SKM-1 treated with dmso at 0.1 percent for 144 hours (cell line): ENCODE measurements around the gene HP1BP3.

Experiments
- DNase-seq: peaks from one replicate; lab custom pipeline; 2025; ENCODE audit not compliant: unreplicated experiment; lab: John Stamatoyannopoulos, UW

The HP1BP3 gene

GRCh38 chr1:20715406-20715805, 71.7 kb downstream of the HP1BP3 start:
- no peak for DNase-seq

DNA sequence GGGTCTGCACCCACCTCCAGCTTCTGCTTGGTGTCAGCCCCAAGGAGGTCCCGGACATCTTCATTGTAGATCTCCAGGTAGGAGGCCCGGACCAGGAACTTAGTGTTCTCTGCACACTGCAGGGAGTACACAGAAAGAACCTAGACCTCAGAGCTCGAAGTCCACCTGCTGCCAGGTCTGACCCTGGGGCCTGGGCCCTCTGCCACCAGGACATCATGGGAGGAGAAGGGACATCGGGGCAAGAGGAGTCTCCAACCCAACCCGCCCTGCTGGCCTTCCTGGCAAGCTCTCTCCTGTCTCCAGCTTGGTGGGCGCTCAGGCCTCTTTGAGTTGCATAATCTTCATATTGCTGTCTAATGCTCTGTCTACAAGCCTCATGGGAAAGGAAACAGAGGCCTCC, 73.7 kb downstream of the HP1BP3 start:
- DNase-seq, result no peak

GRCh38 chr1:20712215-20712577, 74.9 kb downstream of the HP1BP3 start:
- DNase-seq, result no peak

DNA sequence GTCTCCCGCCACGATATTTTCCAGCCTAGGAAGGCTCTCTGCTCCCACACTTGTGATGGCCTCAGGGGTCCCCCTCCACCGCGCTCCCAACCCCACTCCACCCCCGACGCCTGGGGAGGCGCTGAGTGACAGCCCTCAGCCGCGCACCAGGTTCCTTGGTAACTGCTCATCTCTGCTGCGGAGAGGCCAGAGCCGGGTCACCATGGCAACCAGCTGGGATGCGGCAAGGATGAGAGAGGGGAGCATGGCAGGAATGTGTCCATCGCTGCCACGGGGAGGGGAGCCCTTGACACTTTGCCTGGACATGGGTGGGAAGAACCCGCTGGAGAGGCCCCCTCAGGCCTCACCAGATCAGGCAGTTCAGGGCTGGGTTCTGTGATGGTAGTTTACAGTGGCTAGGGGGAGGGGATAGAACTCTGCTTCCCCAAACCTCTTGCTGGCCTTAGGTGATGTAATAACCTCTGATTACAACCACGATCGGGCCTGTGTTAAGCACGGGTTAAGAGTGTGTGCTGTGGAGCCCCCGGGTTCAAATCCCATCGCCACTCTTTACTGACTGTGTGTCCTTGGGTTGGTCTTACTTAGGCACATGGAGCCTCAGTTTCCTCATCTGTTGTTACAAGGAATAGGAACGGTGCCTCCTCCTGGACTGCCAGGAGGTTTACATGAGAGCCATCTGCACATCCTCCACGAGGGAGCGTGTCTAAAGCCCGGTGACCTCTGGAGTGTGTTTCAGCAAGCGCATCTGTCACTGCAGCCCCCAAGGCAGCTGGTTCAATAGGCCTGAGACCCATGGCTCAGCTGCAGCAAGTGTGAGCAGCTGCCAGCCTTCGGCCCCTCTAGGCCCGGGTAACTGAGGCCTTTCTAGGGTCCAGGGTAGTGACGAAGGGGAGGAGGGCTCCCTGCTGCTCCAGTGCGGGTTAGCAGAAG, 75.6 kb downstream of the HP1BP3 start:
- peak; percentile 60 for DNase-seq

GRCh38 chr1:20710469-20711284, 76.4 kb downstream of the HP1BP3 start:
- DNase-seq, result no peak

- DNase-seq, result no peak
These were observed 77.2 kb downstream of the HP1BP3 start for GRCh38 chr1:20709868-20710267.

DNA sequence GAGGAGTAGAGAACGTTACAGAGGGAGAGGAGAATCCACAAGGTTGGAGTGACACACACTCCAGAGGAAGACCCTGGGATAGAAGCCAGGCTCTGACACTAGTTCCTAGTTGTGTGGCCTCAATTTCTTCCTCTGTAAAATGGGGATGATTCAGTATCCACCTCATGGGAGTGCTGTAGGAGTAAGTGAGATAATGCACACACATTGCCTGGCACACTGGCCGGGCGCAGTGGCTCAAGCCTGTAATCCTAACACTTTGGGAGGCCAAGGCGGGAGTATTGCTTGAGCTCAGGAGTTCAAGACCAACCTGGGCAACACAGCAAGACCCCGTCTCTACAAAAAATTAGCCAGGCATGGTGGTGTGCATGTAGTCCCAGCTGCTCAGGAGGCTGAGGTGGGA, 78.2 kb downstream of the HP1BP3 start:
- DNase-seq, result no peak

- no peak for DNase-seq
These were observed 79.0 kb downstream of the HP1BP3 start for GRCh38 chr1:20708057-20708456.

- DNase-seq, result no peak
These were observed 80.3 kb downstream of the HP1BP3 start for GRCh38 chr1:20706841-20707240.

GRCh38 chr1:20705203-20705755, 81.8 kb downstream of the HP1BP3 start:
- no peak for DNase-seq

DNA sequence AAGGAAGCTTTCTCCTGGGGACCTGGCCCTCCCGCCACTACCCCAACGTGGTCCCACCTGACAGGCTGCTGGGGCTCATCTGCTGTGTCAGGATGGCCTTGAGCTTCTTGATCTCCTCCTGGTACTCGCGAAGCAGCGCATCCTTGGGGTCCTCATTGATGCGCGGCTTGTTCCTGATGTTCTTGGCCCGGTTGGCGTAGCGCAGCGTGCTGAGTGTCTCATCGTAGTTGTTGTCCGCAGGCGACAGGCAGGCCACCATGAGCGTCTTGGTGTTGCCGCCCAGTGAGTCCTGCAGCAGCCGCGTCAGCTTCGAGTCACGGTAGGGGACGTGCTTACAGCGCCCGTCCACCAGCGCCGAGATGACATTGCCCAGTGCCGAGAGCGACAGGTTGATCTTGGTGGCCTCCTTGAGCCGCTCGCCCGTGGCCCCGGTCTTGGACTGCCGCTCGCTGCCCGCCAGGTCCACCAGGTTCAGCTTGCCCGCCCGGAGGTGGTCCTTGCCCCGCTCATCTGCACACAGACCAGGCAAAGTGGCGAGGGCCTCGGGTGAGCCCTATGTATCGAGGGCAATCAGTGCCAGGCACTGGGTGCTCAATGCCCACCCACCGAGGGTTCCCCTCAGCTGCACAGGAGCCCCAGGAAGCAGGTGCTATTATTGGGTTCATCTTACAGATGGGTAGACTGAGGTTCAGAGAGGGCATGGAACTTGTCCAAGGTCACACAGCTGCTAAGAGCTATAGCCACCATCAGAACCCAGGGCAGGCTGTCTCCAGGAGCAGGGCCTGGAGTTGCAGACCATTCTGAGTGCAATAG, 82.5 kb downstream of the HP1BP3 start:
- no peak for DNase-seq

DNA sequence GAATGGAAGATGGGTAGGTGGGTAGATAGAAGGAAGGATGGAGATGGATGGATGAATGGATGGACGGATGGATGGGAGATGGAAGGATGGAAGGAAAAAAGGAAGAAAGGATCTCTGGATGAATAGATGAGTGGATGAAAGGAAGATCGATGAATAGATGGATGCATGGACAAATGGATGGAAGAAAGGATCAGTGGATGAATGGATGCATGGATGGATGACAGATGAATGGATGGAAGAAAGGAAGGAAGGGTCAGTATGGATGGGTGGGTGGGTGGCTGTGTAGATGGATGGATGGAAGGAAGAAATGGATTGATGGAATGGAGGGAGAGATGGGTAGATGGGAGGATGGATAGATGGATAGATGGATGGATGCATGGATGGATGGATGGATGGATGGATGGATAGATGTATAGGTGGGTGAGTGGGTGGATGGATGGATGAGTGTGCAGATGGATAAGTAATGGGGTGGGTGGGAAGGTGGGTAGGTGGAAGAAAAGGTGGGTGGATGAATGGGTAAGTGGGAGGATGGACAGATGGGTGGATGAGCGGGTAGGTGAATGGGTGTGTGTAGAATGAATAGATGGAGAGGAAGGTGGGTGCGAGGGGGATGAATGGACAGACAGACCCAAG, 83.9 kb downstream of the HP1BP3 start:
- DNase-seq, result no peak

DNA sequence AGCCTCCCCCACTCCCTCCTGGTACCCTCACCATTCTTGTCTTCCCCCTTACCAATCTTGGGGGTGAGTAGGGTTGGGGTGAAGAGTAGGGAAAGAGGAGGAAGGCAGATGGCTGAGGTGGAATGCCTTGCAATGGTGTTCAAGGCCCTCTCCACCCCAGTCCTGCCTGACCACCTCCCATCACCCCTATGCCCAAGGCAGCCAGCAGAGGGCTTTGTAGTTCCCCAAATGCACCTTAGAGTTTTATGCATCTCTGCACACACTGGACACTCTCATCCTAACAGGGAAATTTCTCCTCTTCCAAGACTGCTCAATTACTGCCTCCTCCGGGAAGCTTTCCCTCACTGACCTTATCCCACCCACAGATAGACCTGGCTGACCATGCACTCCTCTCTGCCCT, 84.7 kb downstream of the HP1BP3 start:
- peak; percentile 14 for DNase-seq

DNA sequence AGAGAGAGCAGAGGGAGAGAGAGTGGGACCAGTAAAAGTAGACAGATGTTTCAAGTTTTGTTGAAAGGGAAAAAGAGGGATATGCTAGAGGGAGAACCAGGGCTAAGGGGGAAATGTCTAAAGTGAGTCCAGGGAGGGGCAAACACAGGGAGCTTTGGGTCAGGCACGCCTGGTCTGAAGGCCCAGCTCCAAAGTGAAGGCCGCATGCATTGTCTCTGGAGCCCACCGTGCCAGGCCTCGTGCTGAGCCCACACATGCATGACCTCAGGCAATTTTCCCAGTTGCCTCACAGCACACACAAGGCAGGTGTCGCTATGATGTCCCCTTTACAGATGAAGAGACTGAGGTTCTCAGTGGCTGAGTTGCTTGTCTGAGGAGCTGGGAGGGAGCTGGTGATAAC, 85.3 kb downstream of the HP1BP3 start:
- no peak for DNase-seq

- DNase-seq, result no peak
These were observed 85.7 kb downstream of the HP1BP3 start for GRCh38 chr1:20701446-20701845.

GRCh38 chr1:20700636-20701215, 86.4 kb downstream of the HP1BP3 start:
- no peak for DNase-seq

DNA sequence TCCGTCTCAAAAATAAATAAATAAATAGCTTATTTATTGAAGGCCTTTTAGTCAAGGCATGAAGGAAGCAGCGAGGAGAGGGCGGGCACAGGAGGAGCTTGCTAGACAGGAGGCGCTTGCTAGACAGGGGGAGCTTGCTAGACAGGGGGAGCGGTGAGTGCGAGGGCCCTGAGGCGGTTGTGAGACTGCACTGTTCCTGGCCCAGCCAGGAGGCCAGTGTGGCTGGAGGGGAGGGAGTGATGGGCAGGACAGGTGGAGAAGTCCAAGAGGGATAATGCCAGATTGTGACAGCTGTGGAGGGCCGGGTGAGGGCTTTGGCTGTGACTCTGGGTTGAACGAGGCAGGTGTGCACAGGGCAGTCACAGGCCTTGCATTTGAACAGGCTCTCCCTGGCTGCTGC, 87.5 kb downstream of the HP1BP3 start:
- no peak for DNase-seq

- DNase-seq, result no peak
These were observed 88.8 kb downstream of the HP1BP3 start for GRCh38 chr1:20698195-20698910.

- no peak for DNase-seq
These were observed 89.5 kb downstream of the HP1BP3 start for GRCh38 chr1:20697563-20697962.
